Stomach (tissue), 9 donors: ENCODE measurements around the gene DNAJC1. TPM values are rescaled to one million over a fixed set of nuclear protein-coding genes. Genes with fewer than 3 reads are reported as not detected.

Experiments
- DNase-seq, 2 donors: peaks; one replicate each; pipeline versions ENCODE4 v3.0.0 to v3.0.0-alpha.2; 2013 to 2019
- H3K27ac ChIP-seq, 5 donors: fragments of 200-600 bp in 4 of 5; sonication (generic) in 4 of 5; one replicate each; pipeline ENCODE4 v1.5.1; 2013 to 2019; ENCODE audit warnings: mild to moderate bottlenecking in 1 of 5, moderate library complexity in 1 of 5
- H3K27me3 ChIP-seq, 3 donors: fragments of 200-600 bp; sonication (generic); one replicate each; pipeline ENCODE4 v1.5.1; 2017 to 2019; ENCODE audit warnings: mixed run types in 1 of 3
- H3K36me3 ChIP-seq, 4 donors: fragments of 200-600 bp; sonication (generic); 1 replicate in 3 of 4; 2 replicates in 1 of 4; pipeline ENCODE4 v1.5.1; 2016 to 2019
- H3K4me1 ChIP-seq, 4 donors: fragments of 200-600 bp; sonication (generic); one replicate each; pipeline ENCODE4 v1.5.1; 2016 to 2019
- H3K4me3 ChIP-seq, 4 donors: fragments of 200-600 bp; sonication (generic) in 3 of 4; one replicate each; pipeline ENCODE4 v1.5.1; 2016 to 2019; ENCODE audit warnings: mild to moderate bottlenecking in 1 of 4
- H3K9me3 ChIP-seq, 4 donors: fragments of 200-600 bp; sonication (generic); one replicate each; pipeline ENCODE4 v1.5.1; 2016 to 2019
- CTCF ChIP-seq, 7 experiments: fragments of 450-650 bp in 4 of 7; fragments of 200-600 bp in 3 of 7; sonication (generic) in 3 of 7; IDR thresholded peaks; one replicate each; pipeline ENCODE4 v1.5.1; 2016 to 2019; ENCODE audit warnings: antibody characterized with exemption in 7 of 7, control low read depth in 2 of 7, mild to moderate bottlenecking in 1 of 7
- EP300 ChIP-seq: sonication (generic); formaldehyde crosslinking; IDR thresholded peaks from one replicate; pipeline ENCODE4 v1.6.1; 2017; ENCODE audit warnings: antibody characterized with exemption
- POLR2A ChIP-seq, 4 donors: fragments of 450-650 bp; IDR thresholded peaks; one replicate each; pipeline ENCODE4 v1.6.1; 2016; ENCODE audit warnings: antibody characterized with exemption in 4 of 4, control low read depth in 2 of 4, mild to moderate bottlenecking in 1 of 4, moderate library complexity in 1 of 4
- POLR2AphosphoS5 ChIP-seq, 3 donors: sonication (generic); formaldehyde crosslinking; IDR thresholded peaks; one replicate each; pipeline ENCODE4 v1.6.1; 2016; ENCODE audit warnings: antibody characterized with exemption in 3 of 3
- WGBS, 5 donors: extraction: QIAGEN DNeasy Blood & Tissue Kit in 3 of 5; methylation state at CpG; one replicate each; pipeline versions ENCODE4 v1.1.5 to v1.1.7; 2013 to 2018; 5-methylcytosine and 5-hydroxymethylcytosine counted together
- intact Hi-C: fragments of 100-400 bp; cut with DNase I; formaldehyde crosslinking; loops from one replicate; pipeline ENCODE4 v1.15.1; 2023; ENCODE audit warnings: low total_unique reads
- polyA plus RNA-seq, 3 donors: library from polyadenylated mRNA; stranded (reverse); fragments of 200-250 nt; gene quantifications; one replicate each; pipeline ENCODE4 v1.2.3, GENCODE V29; 2013
- total RNA-seq, 5 donors: library from RNA; depleted of rRNA; stranded (reverse); fragments of >200 nt; gene quantifications; one replicate each; pipeline versions ENCODE4 v1.1.0 to v1.2.3, GENCODE V29; 2014 to 2016
- donor health status: healthy with polysubstance abuse.
- donor health status: Bipolar disorder and iron deficiency.
- donor health status: healthy.

The DNAJC1 gene
- total and polyA plus RNA-seq, 8 donors = 16.3 to 344 (median 29.9) TPM

GRCh38 chr10:21832821-21833130, 170.8 kb downstream of the DNAJC1 start:
- Histone ChIP-seq H3K9me3 (peaks cover 9 to 76% (median 57%) of the 10 kb centered on the region in 4 donors), H3K27me3 (no peaks in the 10 kb centered on the region), H3K36me3 (peaks cover 0 to 42% (median 15%) of the 10 kb centered on the region in 4 donors), H3K4me3 (no peak overlapping the region), H3K27ac (no peak overlapping the region), H3K4me1 (no peaks in the 10 kb centered on the region)
- 95 to 100% (median 97%) methylated on average over 1 of the region's 1 CpG for WGBS, 5 donors
- intact Hi-C loops = no loop called here
- no peak for TF ChIP-seq CTCF (IDR thresholded peaks at IDR 0.05)
- no peak for TF ChIP-seq POLR2AphosphoS5 (IDR thresholded peaks at IDR 0.05)
- no peak for TF ChIP-seq EP300
- no peak for TF ChIP-seq POLR2A (IDR thresholded peaks at IDR 0.05)
- no peak for DNase-seq

- WGBS, 5 donors = 86 to 97% (median 94%) methylated on average over 2 of the region's 2 CpGs
- no peak for TF ChIP-seq POLR2AphosphoS5 (IDR thresholded peaks at IDR 0.05)
- TF ChIP-seq EP300 = no peak
- no peak for TF ChIP-seq CTCF (IDR thresholded peaks at IDR 0.05)
- TF ChIP-seq POLR2A (IDR thresholded peaks at IDR 0.05) = no peak
- Histone ChIP-seq H3K4me3 (no peak overlapping the region), H3K27me3 (no peaks in the 10 kb centered on the region), H3K4me1 (no peaks in the 10 kb centered on the region), H3K36me3 (peaks cover 0 to 47% (median 16%) of the 10 kb centered on the region in 4 donors), H3K27ac (no peak overlapping the region), H3K9me3 (peaks cover 14 to 78% (median 59%) of the 10 kb centered on the region in 4 donors)
- no peak for DNase-seq
- intact Hi-C loops = no loop called here
These were observed 171.3 kb downstream of the DNAJC1 start for GRCh38 chr10:21831986-21832820.

GRCh38 chr10:21830037-21830436, 173.5 kb downstream of the DNAJC1 start:
- no peak overlapping the region for H3K4me3 ChIP-seq
- no peak for DNase-seq
- intact Hi-C loops = no loop called here
- H3K27me3 ChIP-seq = no peaks in the 10 kb centered on the region
- H3K9me3 ChIP-seq = peaks cover 17 to 85% (median 67%) of the 10 kb centered on the region in 4 donors
- TF ChIP-seq CTCF (IDR thresholded peaks at IDR 0.05) (no peak), POLR2AphosphoS5 (IDR thresholded peaks at IDR 0.05) (no peak), EP300 (no peak), POLR2A (IDR thresholded peaks at IDR 0.05) (no peak)
- H3K36me3 ChIP-seq = peaks cover 0 to 51% (median 17%) of the 10 kb centered on the region in 4 donors
- H3K4me1 ChIP-seq = no peaks in the 10 kb centered on the region
- H3K27ac ChIP-seq = no peak overlapping the region

GRCh38 chr10:21827308-21827707, 176.2 kb downstream of the DNAJC1 start:
- Histone ChIP-seq H3K9me3 (peaks cover 8 to 67% (median 55%) of the 10 kb centered on the region in 4 donors), H3K27me3 (no peaks in the 10 kb centered on the region), H3K36me3 (peaks cover 0 to 29% (median 6%) of the 10 kb centered on the region in 4 donors), H3K4me3 (no peak overlapping the region), H3K4me1 (no peaks in the 10 kb centered on the region), H3K27ac (no peak overlapping the region)
- WGBS, 5 donors = 97 to 100% (median 98%) methylated on average over 3 of the region's 3 CpGs
- DNase-seq = no peak
- TF ChIP-seq POLR2A (IDR thresholded peaks at IDR 0.05) (no peak), EP300 (no peak), POLR2AphosphoS5 (IDR thresholded peaks at IDR 0.05) (no peak), CTCF (IDR thresholded peaks at IDR 0.05) (no peak)
- intact Hi-C loops = no loop called here
